Measurements from ENCODE around the gene LILRB5.

DNA sequence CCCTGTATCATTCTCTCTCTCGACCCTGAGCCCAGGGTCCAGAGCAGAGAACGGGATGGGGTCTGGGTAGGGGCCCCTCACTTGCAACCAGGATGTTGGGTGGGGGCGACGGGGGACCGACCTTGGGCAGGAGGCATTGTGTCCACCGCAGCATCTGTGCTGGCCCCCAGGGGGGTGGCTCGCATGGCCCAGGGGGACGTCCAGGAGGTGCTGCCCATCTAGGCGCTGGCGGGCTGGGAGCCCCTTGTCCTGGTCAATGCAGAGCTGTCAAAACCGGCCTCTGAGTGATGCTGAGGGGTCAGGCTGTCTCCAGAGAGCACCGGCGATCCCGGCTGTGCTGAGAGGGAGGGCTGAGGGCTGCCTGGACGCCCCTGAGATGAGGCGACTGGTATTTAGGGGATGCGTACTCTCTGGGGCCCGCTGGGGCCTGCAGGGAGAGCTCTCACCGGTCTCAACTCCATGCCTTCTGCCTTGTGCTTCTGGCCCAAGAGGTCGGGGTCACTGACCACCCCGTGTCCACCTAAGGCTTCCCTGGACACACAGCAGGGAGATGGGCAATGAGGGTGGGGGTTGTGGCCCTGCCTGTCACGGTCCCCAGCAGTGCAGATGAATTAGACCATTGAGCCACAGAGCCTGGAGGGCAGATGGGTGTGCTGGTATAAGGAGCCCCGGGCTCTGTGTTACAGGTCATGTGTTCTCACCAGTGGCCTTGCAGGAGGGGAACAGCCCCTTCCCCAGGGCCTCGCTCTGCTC, 47.8 kb downstream of the LILRB5 start:
- TF ChIP-seq POLR2A (IDR thresholded peaks at IDR 0.05) (no peak), EP300 (IDR thresholded peaks at IDR 0.05) (no peak)
- TF ChIP-seq, protein P1, sequence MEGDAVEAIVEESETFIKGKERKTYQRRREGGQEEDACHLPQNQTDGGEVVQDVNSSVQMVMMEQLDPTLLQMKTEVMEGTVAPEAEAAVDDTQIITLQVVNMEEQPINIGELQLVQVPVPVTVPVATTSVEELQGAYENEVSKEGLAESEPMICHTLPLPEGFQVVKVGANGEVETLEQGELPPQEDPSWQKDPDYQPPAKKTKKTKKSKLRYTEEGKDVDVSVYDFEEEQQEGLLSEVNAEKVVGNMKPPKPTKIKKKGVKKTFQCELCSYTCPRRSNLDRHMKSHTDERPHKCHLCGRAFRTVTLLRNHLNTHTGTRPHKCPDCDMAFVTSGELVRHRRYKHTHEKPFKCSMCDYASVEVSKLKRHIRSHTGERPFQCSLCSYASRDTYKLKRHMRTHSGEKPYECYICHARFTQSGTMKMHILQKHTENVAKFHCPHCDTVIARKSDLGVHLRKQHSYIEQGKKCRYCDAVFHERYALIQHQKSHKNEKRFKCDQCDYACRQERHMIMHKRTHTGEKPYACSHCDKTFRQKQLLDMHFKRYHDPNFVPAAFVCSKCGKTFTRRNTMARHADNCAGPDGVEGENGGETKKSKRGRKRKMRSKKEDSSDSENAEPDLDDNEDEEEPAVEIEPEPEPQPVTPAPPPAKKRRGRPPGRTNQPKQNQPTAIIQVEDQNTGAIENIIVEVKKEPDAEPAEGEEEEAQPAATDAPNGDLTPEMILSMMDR (IDR thresholded peaks at IDR 0.05), result no peak
